Esophagus squamous epithelium (tissue), 5 donors: ENCODE measurements around the gene HS6ST1. TPM values are rescaled to one million over a fixed set of nuclear protein-coding genes. Genes with fewer than 3 reads are reported as not detected.
A peak's percentile ranks its signal among the peaks of the same experiment; 100 is the strongest.

ENCODE experiments used
- DNase-seq: peaks from one replicate; lab custom pipeline; 2025; lab: John Stamatoyannopoulos, UW
- H3K27ac ChIP-seq, 4 donors: fragments of 200-600 bp; sonication (generic); one replicate each; pipeline ENCODE4 v1.5.1; 2016 to 2019; ENCODE audit warnings: mild to moderate bottlenecking in 1 of 4
- H3K27me3 ChIP-seq, 4 donors: fragments of 200-600 bp; sonication (generic); 1 replicate in 3 of 4; 2 replicates in 1 of 4; pipeline versions ENCODE4 v1.5.1 to v1.6.0; 2017 to 2021; ENCODE audit warnings: antibody characterized with exemption in 1 of 4
- H3K36me3 ChIP-seq, 3 donors: fragments of 200-600 bp; sonication (generic); one replicate each; pipeline ENCODE4 v1.5.1; 2016 to 2019
- H3K4me1 ChIP-seq, 3 donors: fragments of 200-600 bp; sonication (generic); one replicate each; pipeline ENCODE4 v1.5.1; 2017 to 2019
- H3K4me3 ChIP-seq, 4 donors: fragments of 200-600 bp; sonication (generic); 1 replicate in 3 of 4; 2 replicates in 1 of 4; pipeline ENCODE4 v1.5.1; 2016 to 2019; ENCODE audit warnings: mild to moderate bottlenecking in 2 of 4, moderate library complexity in 1 of 4
- H3K9me3 ChIP-seq, 3 donors: fragments of 200-600 bp; sonication (generic); one replicate each; pipeline ENCODE4 v1.5.1; 2016 to 2019
- CTCF ChIP-seq, 6 experiments: fragments of 450-650 bp in 4 of 6; fragments of 200-600 bp in 2 of 6; sonication (generic) in 2 of 6; IDR thresholded peaks; one replicate each; pipeline ENCODE4 v1.5.1; 2016 to 2019; ENCODE audit warnings: antibody characterized with exemption in 6 of 6, mild to moderate bottlenecking in 4 of 6, moderate library complexity in 4 of 6
- POLR2A ChIP-seq, 4 donors: fragments of 450-650 bp; IDR thresholded peaks; one replicate each; pipeline ENCODE4 v1.6.1; 2017; ENCODE audit warnings: antibody characterized with exemption in 4 of 4, mild to moderate bottlenecking in 4 of 4, moderate library complexity in 3 of 4
- WGBS, 2 donors: methylation state at CpG; one replicate each; pipeline ENCODE4 v1.1.5; 2018; 5-methylcytosine and 5-hydroxymethylcytosine counted together
- intact Hi-C: fragments of 100-400 bp; cut with DNase I; formaldehyde crosslinking; loops from one replicate; pipeline ENCODE4 v1.15.0; 2022
- total RNA-seq, 4 donors: library from RNA; depleted of rRNA; stranded (reverse); fragments of >200 nt; gene quantifications; one replicate each; pipeline ENCODE4 v1.1.0, GENCODE V29; 2016
- donor health status: DM: yes; HTN: yes; CAD: no.

The HS6ST1 gene
- total RNA-seq, 4 donors from 2014 or later: 44.7 to 73.8 (median 56.8) TPM

GRCh38 chr2:128237081-128237534, 81.6 kb downstream of the HS6ST1 start:
- DNase-seq: no peak
- Histone ChIP-seq H3K36me3 (no peaks in the 10 kb centered on the region), H3K9me3 (no peaks in the 10 kb centered on the region), H3K4me3 (no peak overlapping the region), H3K27me3 (no peaks in the 10 kb centered on the region), H3K27ac (no peak overlapping the region), H3K4me1 (peaks cover 4 to 17% (median 5%) of the 10 kb centered on the region in 3 donors)
- WGBS, 2 donors: 71 to 74% methylated on average over 2 of the region's 2 CpGs
- intact Hi-C loops: no loop called here
- TF ChIP-seq POLR2A (IDR thresholded peaks at IDR 0.05) (no peak), CTCF (IDR thresholded peaks at IDR 0.05) (no peak)

- Histone ChIP-seq H3K4me1 (peaks cover 4 to 17% (median 5%) of the 10 kb centered on the region in 3 donors), H3K27ac (no peak overlapping the region), H3K9me3 (no peaks in the 10 kb centered on the region), H3K27me3 (no peaks in the 10 kb centered on the region), H3K4me3 (no peak overlapping the region), H3K36me3 (no peaks in the 10 kb centered on the region)
- no peak for DNase-seq
- 82 to 86% methylated on average over 5 to 8 of the region's 8 CpGs for WGBS, 2 donors
- intact Hi-C loops: no loop called here
- TF ChIP-seq POLR2A (IDR thresholded peaks at IDR 0.05) (no peak), CTCF (IDR thresholded peaks at IDR 0.05) (no peak)
Observed at GRCh38 chr2:128236491-128237035, 82.1 kb downstream of the HS6ST1 start.

GRCh38 chr2:128235581-128235980, 83.1 kb downstream of the HS6ST1 start:
- no peak overlapping the region for H3K27ac ChIP-seq
- no peaks in the 10 kb centered on the region for H3K36me3 ChIP-seq
- TF ChIP-seq CTCF (IDR thresholded peaks at IDR 0.05) (no peak), POLR2A (IDR thresholded peaks at IDR 0.05) (no peak)
- intact Hi-C loops: no loop called here
- WGBS, 2 donors: 86 to 87% methylated on average over 8 of the region's 8 CpGs
- no peak for DNase-seq
- H3K27me3 ChIP-seq: no peaks in the 10 kb centered on the region
- no peak overlapping the region for H3K4me3 ChIP-seq
- H3K4me1 ChIP-seq: peaks cover 4 to 17% (median 5%) of the 10 kb centered on the region in 3 donors
- no peaks in the 10 kb centered on the region for H3K9me3 ChIP-seq

- H3K27me3 ChIP-seq: no peaks in the 10 kb centered on the region
- H3K36me3 ChIP-seq: no peaks in the 10 kb centered on the region
- no peak overlapping the region for H3K4me3 ChIP-seq
- WGBS, 2 donors: 81 to 87% methylated on average over 4 to 5 of the region's 5 CpGs
- TF ChIP-seq CTCF (IDR thresholded peaks at IDR 0.05): no peak
- no peak for TF ChIP-seq POLR2A (IDR thresholded peaks at IDR 0.05)
- H3K27ac ChIP-seq: no peak overlapping the region
- peaks cover 4 to 17% (median 5%) of the 10 kb centered on the region in 3 donors for H3K4me1 ChIP-seq
- H3K9me3 ChIP-seq: no peaks in the 10 kb centered on the region
- intact Hi-C loops: no loop called here
- DNase-seq: no peak
Observed at GRCh38 chr2:128234613-128235012, 84.1 kb downstream of the HS6ST1 start.

GRCh38 chr2:128233790-128234395, 84.8 kb downstream of the HS6ST1 start:
- no peak for DNase-seq
- Histone ChIP-seq H3K9me3 (no peaks in the 10 kb centered on the region), H3K4me1 (peaks cover 4 to 17% (median 5%) of the 10 kb centered on the region in 3 donors), H3K27me3 (no peaks in the 10 kb centered on the region), H3K36me3 (no peaks in the 10 kb centered on the region), H3K4me3 (peak overlapping the region in 3 of 4 donors; percentile 66 to 84 (median 73)), H3K27ac (no peak overlapping the region)
- WGBS, 2 donors: 30 to 33% methylated on average over 8 to 11 of the region's 11 CpGs
- TF ChIP-seq CTCF (IDR thresholded peaks at IDR 0.05) (no peak), POLR2A (IDR thresholded peaks at IDR 0.05) (no peak)
- intact Hi-C loops: no loop called here
